Peyer's patch (tissue), 4 donors: ENCODE measurements around the gene ARHGAP24. TPM values are rescaled to one million over a fixed set of nuclear protein-coding genes. Genes with fewer than 3 reads are reported as not detected.

Source experiments
- DNase-seq, 3 donors: peaks; one replicate each; pipeline ENCODE4 v3.0.0-alpha.2; 2017 to 2019
- H3K27ac ChIP-seq, 4 donors: fragments of 200-600 bp; sonication (generic); one replicate each; pipeline ENCODE4 v1.5.1; 2016 to 2019
- H3K27me3 ChIP-seq, 2 donors: fragments of 200-600 bp; sonication (generic); one replicate each; pipeline ENCODE4 v1.5.1; 2019
- H3K36me3 ChIP-seq, 3 donors: fragments of 200-600 bp; sonication (generic); one replicate each; pipeline ENCODE4 v1.5.1; 2016 to 2019
- H3K4me1 ChIP-seq, 4 donors: fragments of 200-600 bp; sonication (generic); one replicate each; pipeline ENCODE4 v1.5.1; 2016 to 2019
- H3K4me3 ChIP-seq, 4 donors: fragments of 200-600 bp; sonication (generic); 1 replicate in 3 of 4; 2 replicates in 1 of 4; pipeline ENCODE4 v1.5.1; 2016 to 2019; ENCODE audit warnings: mild to moderate bottlenecking in 1 of 4
- H3K9me3 ChIP-seq, 4 donors: fragments of 200-600 bp; sonication (generic); one replicate each; pipeline ENCODE4 v1.5.1; 2016 to 2019; ENCODE audit warnings: mild to moderate bottlenecking in 1 of 4
- POLR2A ChIP-seq, 2 donors: fragments of 450-650 bp; IDR thresholded peaks; one replicate each; pipeline ENCODE4 v1.5.1; 2017; ENCODE audit warnings: antibody characterized with exemption in 2 of 2, mild to moderate bottlenecking in 2 of 2, moderate library complexity in 2 of 2
- total RNA-seq, 4 donors: library from RNA; depleted of rRNA; stranded (reverse); fragments of >200 nt; gene quantifications; one replicate each; pipeline ENCODE4 v1.1.0, GENCODE V29; 2016
- TF ChIP-seq, protein P1 (sequence below), 6 experiments: fragments of 450-650 bp in 4 of 6; fragments of 200-600 bp in 2 of 6; sonication (generic) in 1 of 6; IDR thresholded peaks; one replicate each; pipeline ENCODE4 v1.5.1; 2017 to 2019; ENCODE audit warnings: antibody characterized with exemption in 6 of 6, mild to moderate bottlenecking in 3 of 6, moderate library complexity in 1 of 6

Gene ARHGAP24
- total RNA-seq, 4 donors from 2014 or later = 4.7 to 330 (median 20.0) TPM

DNA sequence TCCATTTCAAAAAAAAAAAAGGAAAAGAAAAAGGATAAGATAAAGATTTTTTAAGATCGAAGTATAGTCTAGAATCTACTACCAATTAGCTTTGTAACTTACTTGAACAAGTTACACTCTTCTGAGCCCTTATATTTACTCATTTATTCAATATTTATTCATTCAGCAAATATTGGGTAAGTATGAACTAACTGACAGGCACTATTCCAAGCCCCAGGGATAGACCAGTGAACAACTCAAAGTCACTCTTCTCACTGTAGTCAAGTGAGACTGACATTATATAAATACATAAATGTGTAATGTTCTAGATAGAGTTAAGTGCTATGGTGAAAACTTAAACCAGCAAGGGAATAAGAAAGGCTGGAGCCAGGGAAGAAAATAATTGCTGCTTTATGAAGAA, 131.6 kb downstream of the ARHGAP24 start:
- no peaks in the 10 kb centered on the region for H3K9me3 ChIP-seq
- no peak for DNase-seq
- no peak overlapping the region for H3K4me3 ChIP-seq
- no peaks in the 10 kb centered on the region for H3K27me3 ChIP-seq
- H3K36me3 ChIP-seq = no peaks in the 10 kb centered on the region
- TF ChIP-seq POLR2A (IDR thresholded peaks at IDR 0.05) = no peak
- TF ChIP-seq, protein P1, sequence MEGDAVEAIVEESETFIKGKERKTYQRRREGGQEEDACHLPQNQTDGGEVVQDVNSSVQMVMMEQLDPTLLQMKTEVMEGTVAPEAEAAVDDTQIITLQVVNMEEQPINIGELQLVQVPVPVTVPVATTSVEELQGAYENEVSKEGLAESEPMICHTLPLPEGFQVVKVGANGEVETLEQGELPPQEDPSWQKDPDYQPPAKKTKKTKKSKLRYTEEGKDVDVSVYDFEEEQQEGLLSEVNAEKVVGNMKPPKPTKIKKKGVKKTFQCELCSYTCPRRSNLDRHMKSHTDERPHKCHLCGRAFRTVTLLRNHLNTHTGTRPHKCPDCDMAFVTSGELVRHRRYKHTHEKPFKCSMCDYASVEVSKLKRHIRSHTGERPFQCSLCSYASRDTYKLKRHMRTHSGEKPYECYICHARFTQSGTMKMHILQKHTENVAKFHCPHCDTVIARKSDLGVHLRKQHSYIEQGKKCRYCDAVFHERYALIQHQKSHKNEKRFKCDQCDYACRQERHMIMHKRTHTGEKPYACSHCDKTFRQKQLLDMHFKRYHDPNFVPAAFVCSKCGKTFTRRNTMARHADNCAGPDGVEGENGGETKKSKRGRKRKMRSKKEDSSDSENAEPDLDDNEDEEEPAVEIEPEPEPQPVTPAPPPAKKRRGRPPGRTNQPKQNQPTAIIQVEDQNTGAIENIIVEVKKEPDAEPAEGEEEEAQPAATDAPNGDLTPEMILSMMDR (IDR thresholded peaks at IDR 0.05) = no peak
- H3K27ac ChIP-seq = peak overlapping the region in 2 of 4 donors; percentile 47 to 54
- no peaks in the 10 kb centered on the region for H3K4me1 ChIP-seq

DNA sequence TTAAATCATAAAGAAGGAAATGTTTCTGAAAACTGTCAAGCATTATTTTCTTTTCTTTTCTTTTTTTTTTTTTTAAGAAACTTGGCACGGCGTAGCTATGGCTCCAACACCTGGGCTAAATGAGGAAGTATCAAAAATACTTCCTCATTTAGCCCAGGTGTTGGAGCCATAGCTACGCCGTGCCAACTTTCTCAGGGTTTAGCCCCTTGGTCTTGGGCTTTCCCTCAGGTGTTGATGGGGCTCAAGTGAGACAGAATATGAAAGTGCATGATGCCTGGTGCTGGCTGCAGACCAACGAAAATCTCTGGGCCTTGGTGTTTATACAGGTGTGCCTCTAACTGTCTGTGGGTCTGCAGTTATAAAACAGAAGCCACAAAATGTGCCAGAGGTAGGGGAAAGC, 132.7 kb downstream of the ARHGAP24 start:
- peak overlapping the region in 2 of 4 donors; percentile 47 to 54 for H3K27ac ChIP-seq
- no peak for TF ChIP-seq POLR2A (IDR thresholded peaks at IDR 0.05)
- TF ChIP-seq, protein P1 (IDR thresholded peaks at IDR 0.05) = no peak

GRCh38 chr4:85610450-85610849, 135.5 kb downstream of the ARHGAP24 start:
- Histone ChIP-seq H3K27me3 (no peaks in the 10 kb centered on the region), H3K9me3 (no peaks in the 10 kb centered on the region), H3K27ac (peak overlapping the region in 1 of 4 donors; percentile 7), H3K4me3 (no peak overlapping the region), H3K4me1 (no peaks in the 10 kb centered on the region), H3K36me3 (no peaks in the 10 kb centered on the region)
- TF ChIP-seq, protein P1 (IDR thresholded peaks at IDR 0.05) = no peak
- no peak for TF ChIP-seq POLR2A (IDR thresholded peaks at IDR 0.05)
- no peak for DNase-seq

More for the DNA sequence above, 132.7 kb downstream of the ARHGAP24 start:
- H3K27me3 ChIP-seq = no peaks in the 10 kb centered on the region
- no peak overlapping the region for H3K4me3 ChIP-seq
- no peaks in the 10 kb centered on the region for H3K36me3 ChIP-seq
- peak in 2 of 3 donors; percentile 79 to 80 for DNase-seq
- no peaks in the 10 kb centered on the region for H3K9me3 ChIP-seq
- no peaks in the 10 kb centered on the region for H3K4me1 ChIP-seq

GRCh38 chr4:85611661-85612060, 136.7 kb downstream of the ARHGAP24 start:
- TF ChIP-seq, protein P1 (IDR thresholded peaks at IDR 0.05) = no peak
- no peak for TF ChIP-seq POLR2A (IDR thresholded peaks at IDR 0.05)
- no peak overlapping the region for H3K4me3 ChIP-seq
- H3K27ac ChIP-seq = no peak overlapping the region
- DNase-seq = no peak
- H3K36me3 ChIP-seq = no peaks in the 10 kb centered on the region
- H3K4me1 ChIP-seq = no peaks in the 10 kb centered on the region
- H3K9me3 ChIP-seq = no peaks in the 10 kb centered on the region
- H3K27me3 ChIP-seq = no peaks in the 10 kb centered on the region

- Histone ChIP-seq H3K9me3 (no peaks in the 10 kb centered on the region), H3K27ac (no peak overlapping the region)
Observed at GRCh38 chr4:85613901-85614300, 139.0 kb downstream of the ARHGAP24 start.

More at GRCh38 chr4:85613901-85614300, 139.0 kb downstream of the ARHGAP24 start:
- no peak for DNase-seq
- Histone ChIP-seq H3K27me3 (no peaks in the 10 kb centered on the region), H3K4me3 (no peak overlapping the region), H3K4me1 (no peaks in the 10 kb centered on the region), H3K36me3 (no peaks in the 10 kb centered on the region)
- TF ChIP-seq, protein P1 (IDR thresholded peaks at IDR 0.05) = no peak
- no peak for TF ChIP-seq POLR2A (IDR thresholded peaks at IDR 0.05)
